ENCODE data around the gene SVIL.
"Not testable (repeated sequence)": the region's sequence is repeated elsewhere in the genome, so short reads cannot be mapped to it uniquely, and the experiment has no call there.

The SVIL gene

GRCh38 chr10:29496341-29497162, 138.2 kb downstream of the SVIL start:
- Histone ChIP-seq H3K27me3 (no peaks in the 10 kb centered on the region), H3K4me1 (no peaks in the 10 kb centered on the region), H3K36me3 (no peaks in the 10 kb centered on the region), H3K4me3 (ENCODE audit: low read depth, low read length) (no peak overlapping the region), H3K9me3 (no peaks in the 10 kb centered on the region)
- TF ChIP-seq CTCF (IDR thresholded peaks at IDR 0.05; ENCODE audit: low read depth, low read length) = peak; percentile 94
- peak; percentile 84 for DNase-seq

- Histone ChIP-seq H3K36me3 (no peaks in the 10 kb centered on the region), H3K4me1 (no peaks in the 10 kb centered on the region), H3K9me3 (no peaks in the 10 kb centered on the region), H3K4me3 (ENCODE audit: low read depth, low read length) (no peak overlapping the region), H3K27me3 (no peaks in the 10 kb centered on the region)
- TF ChIP-seq CTCF (IDR thresholded peaks at IDR 0.05; ENCODE audit: low read depth, low read length) = no peak
- DNase-seq = no peak
Measured at GRCh38 chr10:29495366-29495765, 139.4 kb downstream of the SVIL start.

- no peak for DNase-seq
- no peak for TF ChIP-seq CTCF (IDR thresholded peaks at IDR 0.05; ENCODE audit: low read depth, low read length)
- no peaks in the 10 kb centered on the region for H3K27me3 ChIP-seq
Measured at GRCh38 chr10:29493697-29494096, 141.1 kb downstream of the SVIL start.

GRCh38 chr10:29492774-29493173, 142.0 kb downstream of the SVIL start:
- Histone ChIP-seq H3K4me1 (no peaks in the 10 kb centered on the region), H3K27me3 (no peaks in the 10 kb centered on the region), H3K9me3 (no peaks in the 10 kb centered on the region), H3K4me3 (ENCODE audit: low read depth, low read length) (no peak overlapping the region), H3K36me3 (no peaks in the 10 kb centered on the region)
- DNase-seq = no peak
- TF ChIP-seq CTCF (IDR thresholded peaks at IDR 0.05; ENCODE audit: low read depth, low read length) = no peak

More at GRCh38 chr10:29493697-29494096, 141.1 kb downstream of the SVIL start:
- no peaks in the 10 kb centered on the region for H3K9me3 ChIP-seq
- H3K4me1 ChIP-seq = no peaks in the 10 kb centered on the region
- H3K36me3 ChIP-seq = no peaks in the 10 kb centered on the region
- no peak overlapping the region for H3K4me3 ChIP-seq (ENCODE audit: low read depth, low read length)

GRCh38 chr10:29491918-29492317, 142.9 kb downstream of the SVIL start:
- Histone ChIP-seq H3K4me1 (no peaks in the 10 kb centered on the region), H3K27me3 (no peaks in the 10 kb centered on the region), H3K9me3 (no peaks in the 10 kb centered on the region), H3K36me3 (no peaks in the 10 kb centered on the region), H3K4me3 (ENCODE audit: low read depth, low read length) (no peak overlapping the region)
- DNase-seq = no peak
- TF ChIP-seq CTCF (IDR thresholded peaks at IDR 0.05; ENCODE audit: low read depth, low read length) = no peak

- H3K4me3 ChIP-seq (ENCODE audit: low read depth, low read length); H3K36me3 ChIP-seq: not testable (repeated sequence)
Measured at GRCh38 chr10:29490781-29491280, 143.9 kb downstream of the SVIL start.

GRCh38 chr10:29488471-29488870, 146.3 kb downstream of the SVIL start:
- not testable (repeated sequence) for H3K4me1 ChIP-seq; H3K36me3 ChIP-seq; H3K4me3 ChIP-seq (ENCODE audit: low read depth, low read length); DNase-seq; H3K9me3 ChIP-seq; H3K27me3 ChIP-seq

More at GRCh38 chr10:29490781-29491280, 143.9 kb downstream of the SVIL start:
- not testable (repeated sequence) for H3K4me1 ChIP-seq, H3K9me3 ChIP-seq, H3K27me3 ChIP-seq, DNase-seq
